Pancreas (tissue), 10 donors: ENCODE measurements around the gene DGKD. TPM values are rescaled to one million over a fixed set of nuclear protein-coding genes. Genes with fewer than 3 reads are reported as not detected.
A peak's percentile ranks its signal among the peaks of the same experiment; 100 is the strongest.

ENCODE experiments used
- ATAC-seq, 4 donors: fragments of 200-7000 bp; cut with Tn5 transposase; one replicate each; pipeline versions ENCODE4 v1.8.0 to v1.9.1; 2020; ENCODE audit warnings: mild to moderate bottlenecking in 4 of 4, moderate library complexity in 4 of 4
- DNase-seq, 6 donors: peaks; one replicate each; pipeline ENCODE4 v3.0.0-alpha.2; 2020
- FAIRE-seq: peaks from 2 replicates; lab custom pipeline; 2012; peaks lifted over from hg19 to GRCh38; lab: Jason Lieb, UNC
- H3K27ac ChIP-seq, 4 donors: fragments of 200-600 bp; sonication (generic); 1 replicate in 3 of 4; 2 replicates in 1 of 4; pipeline versions ENCODE4 v1.5.0 to v1.8.0; 2020
- H3K27me3 ChIP-seq, 4 donors: fragments of 200-600 bp; one replicate each; pipeline ENCODE4 v1.8.0; 2021
- H3K36me3 ChIP-seq, 3 donors: fragments of 200-600 bp; sonication (generic) in 1 of 3; one replicate each; pipeline versions ENCODE4 v1.5.0 to v1.8.0; 2020 to 2021
- H3K4me1 ChIP-seq, 3 donors: fragments of 200-600 bp; one replicate each; pipeline ENCODE4 v1.8.0; 2021
- H3K4me3 ChIP-seq, 4 donors: fragments of 200-600 bp; sonication (generic) in 2 of 4; one replicate each; pipeline versions ENCODE4 v1.5.0 to v1.8.0; 2020 to 2021
- H3K9me3 ChIP-seq, 4 donors: fragments of 200-600 bp; one replicate each; pipeline ENCODE4 v1.8.0; 2021
- WGBS, 2 donors: extraction: QIAGEN DNeasy Blood & Tissue Kit; methylation state at CpG; one replicate each; pipeline ENCODE4 v1.1.7; 2013; 5-methylcytosine and 5-hydroxymethylcytosine counted together
- intact Hi-C, 3 donors: fragments of 100-400 bp; cut with DNase I; formaldehyde crosslinking; loops; one replicate each; pipeline versions ENCODE4 v1.11.1 to v1.14.2; 2022
- polyA plus RNA-seq, 2 donors: library from polyadenylated mRNA; stranded (reverse); fragments of 200-250 nt; gene quantifications; one replicate each; pipeline ENCODE4 v1.2.3, GENCODE V29; 2013
- total RNA-seq, 6 donors: library from RNA; stranded (reverse); fragmentation: NEBNext Ultra II Directional in 4 of 6; extraction: Animal tissue kit (Norgen Biotek cat#: 25700) in 4 of 6; gene quantifications; one replicate each; pipeline versions ENCODE4 v1.2.1 to v1.2.4, GENCODE V29; 2021 to 2023
- TF ChIP-seq, protein P1 (sequence below), 4 donors: fragments of 200-600 bp; sonication (generic) in 3 of 4; IDR thresholded peaks; one replicate each; pipeline versions ENCODE4 v1.5.0 to v1.8.0; 2021; ENCODE audit warnings: antibody characterized with exemption in 4 of 4
- donor health status: healthy with polysubstance abuse.
- donor health status: DM: no; HTN: no; CAD: no; lungs with moderate emphysema.
- donor health status: DM: no; HTN: no; CAD: no.
- donor health status: control.
- donor health status: control.
- donor health status: Bipolar disorder and iron deficiency.
- donor health status: DM: yes; HTN: yes; CAD: no.
- donor health status: DM: no; HTN: no; CAD: no.
- donor health status: DM: no; HTN: no; CAD: no.
- donor health status: DM: yes; HTN: yes; CAD: no.

DGKD gene
- total and polyA plus RNA-seq, 8 donors = 6.7 to 16.3 (median 8.9) TPM

DNA sequence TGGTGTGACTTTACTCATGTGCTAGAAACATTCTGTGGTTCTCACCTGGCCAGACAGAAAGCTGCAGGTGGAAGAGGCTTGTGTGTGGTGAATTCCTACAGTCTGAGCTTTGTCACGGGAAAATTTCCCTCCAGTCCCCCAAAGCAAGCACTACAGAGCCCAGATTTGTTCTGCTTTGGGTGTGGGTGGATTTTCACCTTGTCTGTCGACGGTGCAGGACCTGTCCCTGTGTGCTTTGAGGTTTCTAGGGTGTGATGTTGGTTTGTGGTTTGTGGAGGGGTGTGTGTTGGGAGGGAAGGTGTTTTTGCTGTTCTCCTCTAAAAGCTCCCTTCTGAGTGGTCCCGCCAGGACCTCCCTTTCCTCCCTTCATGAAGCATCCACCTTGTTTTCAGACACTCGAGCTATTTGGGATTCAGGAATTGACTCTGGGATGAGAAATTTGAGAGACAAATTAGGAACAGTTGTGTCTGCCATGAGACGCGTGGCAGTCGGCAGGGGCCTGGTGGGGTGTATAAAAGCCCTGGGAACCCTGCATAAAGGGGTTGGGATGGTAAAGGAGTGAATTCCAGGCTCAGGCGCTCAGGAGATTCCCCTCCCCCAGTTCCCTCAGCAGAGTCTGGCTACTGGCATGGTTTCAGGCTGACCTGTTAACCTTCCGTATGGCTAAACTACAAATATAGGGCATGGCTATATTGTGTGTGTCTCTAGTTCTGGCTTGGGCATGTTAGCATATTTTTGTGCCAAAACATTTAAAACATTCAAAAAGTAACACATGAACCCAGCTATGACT, 65.5 kb downstream of the DGKD start:
- no peak for ATAC-seq
- FAIRE-seq = no peak
- H3K4me3 ChIP-seq = no peak overlapping the region
- no peak overlapping the region for H3K27ac ChIP-seq
- H3K36me3 ChIP-seq = no peaks in the 10 kb centered on the region
- TF ChIP-seq, protein P1, sequence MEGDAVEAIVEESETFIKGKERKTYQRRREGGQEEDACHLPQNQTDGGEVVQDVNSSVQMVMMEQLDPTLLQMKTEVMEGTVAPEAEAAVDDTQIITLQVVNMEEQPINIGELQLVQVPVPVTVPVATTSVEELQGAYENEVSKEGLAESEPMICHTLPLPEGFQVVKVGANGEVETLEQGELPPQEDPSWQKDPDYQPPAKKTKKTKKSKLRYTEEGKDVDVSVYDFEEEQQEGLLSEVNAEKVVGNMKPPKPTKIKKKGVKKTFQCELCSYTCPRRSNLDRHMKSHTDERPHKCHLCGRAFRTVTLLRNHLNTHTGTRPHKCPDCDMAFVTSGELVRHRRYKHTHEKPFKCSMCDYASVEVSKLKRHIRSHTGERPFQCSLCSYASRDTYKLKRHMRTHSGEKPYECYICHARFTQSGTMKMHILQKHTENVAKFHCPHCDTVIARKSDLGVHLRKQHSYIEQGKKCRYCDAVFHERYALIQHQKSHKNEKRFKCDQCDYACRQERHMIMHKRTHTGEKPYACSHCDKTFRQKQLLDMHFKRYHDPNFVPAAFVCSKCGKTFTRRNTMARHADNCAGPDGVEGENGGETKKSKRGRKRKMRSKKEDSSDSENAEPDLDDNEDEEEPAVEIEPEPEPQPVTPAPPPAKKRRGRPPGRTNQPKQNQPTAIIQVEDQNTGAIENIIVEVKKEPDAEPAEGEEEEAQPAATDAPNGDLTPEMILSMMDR (IDR thresholded peaks at IDR 0.05) = no peak
- no peaks in the 10 kb centered on the region for H3K27me3 ChIP-seq
- H3K4me1 ChIP-seq = peaks cover 0 to 5% (median 0%) of the 10 kb centered on the region in 3 donors
- DNase-seq = no peak
- H3K9me3 ChIP-seq = no peaks in the 10 kb centered on the region
- 81 to 85% methylated on average over 10 of the region's 10 CpGs for WGBS, 2 donors
- intact Hi-C loops = no loop called here

DNA sequence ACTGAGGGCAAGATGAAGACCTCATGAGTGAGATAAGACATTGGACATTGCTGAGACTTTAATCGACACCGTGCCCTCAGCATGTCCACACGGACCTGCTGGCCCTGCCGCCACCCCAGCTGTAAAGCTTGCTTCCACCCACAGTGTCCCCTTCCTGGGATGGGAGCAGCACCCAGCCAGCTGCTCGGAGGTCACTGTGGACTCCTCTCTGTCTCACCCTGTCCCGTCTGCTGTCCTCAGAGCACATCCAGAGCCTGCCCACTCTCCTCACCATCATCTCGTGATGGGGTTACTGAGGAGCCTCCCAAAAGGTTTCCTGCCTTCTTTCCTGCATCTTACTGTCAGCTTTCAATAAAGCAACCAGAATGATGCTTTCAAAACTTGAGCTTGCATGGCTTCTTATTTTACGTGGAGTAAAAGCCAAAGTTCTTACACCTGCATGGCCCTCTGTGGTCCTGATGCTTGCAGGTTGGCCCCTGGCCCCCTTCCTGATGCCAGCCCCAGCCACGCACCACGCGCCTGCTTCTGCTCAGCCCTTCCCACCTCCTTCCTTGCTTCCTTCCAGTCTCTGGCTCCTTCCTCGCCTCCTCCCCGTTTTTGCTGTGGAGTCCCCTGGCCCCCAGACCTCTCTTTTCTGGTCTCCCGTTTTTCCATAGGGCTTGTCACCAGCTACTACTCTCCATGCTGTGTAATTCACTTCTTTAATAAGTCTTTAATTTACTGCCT, 67.0 kb downstream of the DGKD start:
- 90 to 93% methylated on average over 14 of the region's 14 CpGs for whole genome bisulfite sequencing, 2 donors
- Histone ChIP-seq H3K9me3 (no peaks in the 10 kb centered on the region), H3K27ac (no peak overlapping the region), H3K36me3 (no peaks in the 10 kb centered on the region), H3K4me1 (no peaks in the 10 kb centered on the region), H3K4me3 (no peak overlapping the region), H3K27me3 (no peaks in the 10 kb centered on the region)
- ATAC-seq (no peak), FAIRE-seq (no peak), DNase-seq (no peak)
- intact Hi-C loops = no loop called here
- TF ChIP-seq, protein P1 (IDR thresholded peaks at IDR 0.05) = no peak

DNA sequence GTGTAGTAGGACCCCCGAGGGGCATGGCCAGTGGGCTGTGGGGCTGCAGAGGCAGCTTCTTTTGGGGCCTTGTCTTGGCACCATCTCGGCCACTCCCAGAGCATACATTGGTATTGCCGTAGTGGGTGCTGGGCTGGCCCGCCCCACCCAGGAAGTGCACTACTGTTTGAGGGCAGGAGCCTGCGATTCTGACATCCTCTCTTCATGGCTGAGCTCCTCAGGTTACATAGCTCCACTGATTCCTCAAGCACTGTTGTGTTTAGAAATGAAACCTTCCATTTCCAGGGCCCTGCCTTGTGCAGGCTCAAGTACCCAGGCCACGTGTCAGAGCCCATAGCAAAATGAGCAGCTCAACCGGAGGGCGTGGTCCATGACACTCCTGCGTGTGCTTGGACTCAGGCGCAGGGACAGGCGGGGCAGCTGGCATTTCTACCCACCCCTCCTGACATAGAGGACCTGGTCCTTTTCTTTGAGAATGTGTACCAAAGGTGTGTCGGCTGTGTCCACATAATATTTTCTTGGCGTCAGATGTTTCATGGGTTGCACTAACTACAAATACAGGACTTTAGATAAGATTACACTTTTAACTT, 67.9 kb downstream of the DGKD start:
- no peak overlapping the region for H3K4me3 ChIP-seq
- H3K27ac ChIP-seq = no peak overlapping the region
- peak; percentile 20 for FAIRE-seq
- intact Hi-C loops = no loop called here
- no peaks in the 10 kb centered on the region for H3K27me3 ChIP-seq
- DNase-seq = peak in 3 of 6 donors; percentile 33 to 50 (median 48)
- peak; percentile 70 to 84 (median 82) for ATAC-seq
- H3K4me1 ChIP-seq = no peaks in the 10 kb centered on the region
- WGBS, 2 donors = 56% methylated on average over 13 of the region's 13 CpGs
- no peaks in the 10 kb centered on the region for H3K36me3 ChIP-seq
- TF ChIP-seq, protein P1 (IDR thresholded peaks at IDR 0.05) = no peak
- H3K9me3 ChIP-seq = no peaks in the 10 kb centered on the region

DNA sequence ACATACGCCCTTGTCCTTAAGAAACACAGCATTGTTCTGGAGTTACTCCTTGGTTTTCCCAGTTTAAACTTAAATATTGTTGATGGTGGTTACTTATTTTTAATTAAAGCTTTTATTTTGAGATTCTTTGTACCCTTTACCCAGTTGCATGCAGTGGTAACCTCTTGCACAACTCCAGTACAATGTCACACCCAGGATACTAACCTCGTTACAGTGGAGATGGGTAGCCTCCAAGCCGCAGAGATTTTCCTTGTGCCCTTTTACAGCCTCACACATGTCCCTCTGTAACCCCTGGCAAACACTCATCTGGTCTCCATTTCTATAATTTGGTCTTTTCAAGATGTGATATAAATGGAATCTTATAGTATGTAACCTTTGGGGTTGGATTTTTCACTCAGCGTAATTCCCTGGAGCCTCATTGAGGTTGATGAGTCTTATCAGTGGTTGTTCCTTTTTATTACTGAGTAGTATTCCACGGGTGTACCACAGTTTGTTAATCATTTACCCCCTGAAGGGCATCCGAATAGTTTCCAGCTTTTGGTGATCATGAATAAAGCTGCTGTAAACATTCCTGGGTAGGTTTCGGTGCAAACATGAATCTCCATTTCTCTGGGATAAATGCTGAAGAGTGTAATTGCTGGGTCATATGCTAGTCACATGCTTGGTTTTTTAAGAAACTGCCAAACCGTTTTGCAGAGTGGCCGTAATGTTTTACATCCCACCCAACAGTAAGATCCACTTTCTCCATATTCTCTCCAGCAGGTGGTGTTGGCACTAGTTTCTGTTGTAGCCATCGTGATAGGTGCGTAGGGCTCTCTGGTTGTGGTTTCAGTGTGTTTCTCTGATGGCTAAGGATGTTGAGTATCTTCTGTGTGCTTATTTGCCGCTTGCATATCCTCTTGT, 68.6 kb downstream of the DGKD start:
- H3K4me1 ChIP-seq = no peaks in the 10 kb centered on the region
- DNase-seq (no peak), FAIRE-seq (no peak), ATAC-seq (peak in 1 of 4 donors; percentile 5)
- TF ChIP-seq, protein P1 (IDR thresholded peaks at IDR 0.05) = no peak
- no peak overlapping the region for H3K4me3 ChIP-seq
- H3K27ac ChIP-seq = no peak overlapping the region
- intact Hi-C loops = no loop called here
- 76 to 80% methylated on average over 12 of the region's 12 CpGs for WGBS, 2 donors
- H3K9me3 ChIP-seq = no peaks in the 10 kb centered on the region
- H3K27me3 ChIP-seq = no peaks in the 10 kb centered on the region
- no peaks in the 10 kb centered on the region for H3K36me3 ChIP-seq
